Adrenal gland (tissue), 12 donors: ENCODE results near the gene ADPRHL1. TPM values are rescaled to one million over a fixed set of nuclear protein-coding genes. Genes with fewer than 3 reads are reported as not detected.

Experiments
- DNase-seq, 7 donors: peaks; one replicate each; pipeline ENCODE4 v3.0.0-alpha.2; 2019 to 2020
- H3K27ac ChIP-seq, 5 donors: fragments of 200-600 bp; sonication (generic) in 4 of 5; 1 replicate in 3 of 5; 2 replicates in 2 of 5; pipeline versions ENCODE4 v1.5.1 to v1.8.0; 2016 to 2020; ENCODE audit warnings: mild to moderate bottlenecking in 1 of 5
- H3K27me3 ChIP-seq: fragments of 200-600 bp; 2 replicates; pipeline ENCODE4 v1.8.0; 2021
- H3K36me3 ChIP-seq, 2 donors: fragments of 200-600 bp; replicated peaks in 1 of 2; 1 replicate in 1 of 2; 2 replicates in 1 of 2; pipeline versions ENCODE4 v1.5.1 to v1.8.0; 2018 to 2022
- H3K4me1 ChIP-seq, 2 donors: fragments of 200-600 bp; replicated peaks in 1 of 2; 1 replicate in 1 of 2; 2 replicates in 1 of 2; pipeline versions ENCODE4 v1.5.1 to v1.8.0; 2018 to 2021
- H3K4me3 ChIP-seq, 4 donors: fragments of 200-600 bp; sonication (generic) in 3 of 4; one replicate each; pipeline ENCODE4 v1.5.1; 2016 to 2018
- H3K9me3 ChIP-seq, 3 donors: fragments of 200-600 bp; sonication (generic) in 1 of 3; replicated peaks in 1 of 3; 1 replicate in 2 of 3; 2 replicates in 1 of 3; pipeline versions ENCODE4 v1.5.1 to v1.8.0; 2016 to 2021
- CTCF ChIP-seq, 6 experiments: fragments of 450-650 bp in 4 of 6; fragments of 200-600 bp in 2 of 6; sonication (generic) in 1 of 6; IDR thresholded peaks; 1 replicate in 5 of 6; 2 replicates in 1 of 6; pipeline versions ENCODE4 v1.5.1 to v1.8.0; 2016 to 2021; ENCODE audit warnings: antibody characterized with exemption in 6 of 6, mild to moderate bottlenecking in 2 of 6, moderate library complexity in 1 of 6
- POLR2A ChIP-seq, 2 donors: fragments of 450-650 bp; IDR thresholded peaks; one replicate each; pipeline ENCODE4 v1.6.1; 2017; ENCODE audit warnings: antibody characterized with exemption in 2 of 2, mild to moderate bottlenecking in 2 of 2, moderate library complexity in 1 of 2
- WGBS, 4 donors: extraction: QIAGEN DNeasy Blood & Tissue Kit in 2 of 4; methylation state at CpG; one replicate each; pipeline versions ENCODE4 v1.1.5 to v1.1.7; 2013 to 2017; 5-methylcytosine and 5-hydroxymethylcytosine counted together
- intact Hi-C, 2 donors: fragments of 100-400 bp; cut with DNase I; formaldehyde crosslinking; loops; one replicate each; pipeline versions ENCODE4 v1.14.1 to v1.15.0; 2022 to 2023
- polyA plus RNA-seq, 3 donors: library from polyadenylated mRNA; stranded (reverse); fragments of 200-250 nt in 2 of 3; fragments of 350-450 nt in 1 of 3; fragmentation: Illumina TruSeq in 1 of 3; extraction: RNeasy Lipid Tissue Mini Kit (QIAGEN cat#74804) in 1 of 3; gene quantifications; one replicate each; pipeline ENCODE4 v1.2.3, GENCODE V29; 2013 to 2014
- total RNA-seq, 9 donors: library from RNA; depleted of rRNA in 4 of 9; stranded (reverse); fragments of >200 nt in 4 of 9; fragments of 120-200 nt in 1 of 9; fragmentation: NEBNext Ultra II Directional in 1 of 9; extraction: Animal tissue kit (Norgen Biotek cat#: 25700) in 1 of 9; gene quantifications; one replicate each; pipeline versions ENCODE4 v1.1.0 to v1.2.4, GENCODE V29; 2013 to 2023
- donor health status: healthy with polysubstance abuse.
- donor health status: Bipolar disorder and iron deficiency.
- donor health status: DM: yes; HTN: yes; CAD: no.
- donor health status: DM: no; HTN: no; CAD: no.
- donor health status: DM: no; HTN: no; CAD: no.
- donor health status: DM: yes; HTN: yes; CAD: no.

The ADPRHL1 gene
- total and polyA plus RNA-seq, 12 donors = 2.0 to 14.2 (median 4.0) TPM

GRCh38 chr13:113489549-113490495, 36.5 kb upstream of the ADPRHL1 start:
- DNase-seq = peak in 6 of 7 donors; percentile 29 to 63 (median 48)
- intact Hi-C loops = no loop called here
- H3K9me3 ChIP-seq = no peaks in the 10 kb centered on the region
- TF ChIP-seq CTCF (IDR thresholded peaks at IDR 0.05) = no peak
- TF ChIP-seq POLR2A (IDR thresholded peaks at IDR 0.05) = no peak
- H3K4me3 ChIP-seq = peak overlapping the region; percentile 8 to 95 (median 46)
- no peaks in the 10 kb centered on the region for H3K27me3 ChIP-seq
- WGBS, 4 donors = 4 to 17% (median 9%) methylated on average over 15 to 54 of the region's 54 CpGs
- peak overlapping the region in 4 of 5 donors; percentile 68 to 94 (median 84) for H3K27ac ChIP-seq
- peaks cover 29 to 51% of the 10 kb centered on the region in 2 donors for H3K4me1 ChIP-seq
- no peaks in the 10 kb centered on the region for H3K36me3 ChIP-seq

GRCh38 chr13:113489171-113489548, 35.9 kb upstream of the ADPRHL1 start:
- Histone ChIP-seq H3K4me1 (peaks cover 29 to 46% of the 10 kb centered on the region in 2 donors), H3K27ac (peak overlapping the region in 1 of 5 donors; percentile 90)

GRCh38 chr13:113488283-113488682, 35.0 kb upstream of the ADPRHL1 start:
- Histone ChIP-seq H3K4me1 (peaks cover 24 to 37% of the 10 kb centered on the region in 2 donors), H3K9me3 (no peaks in the 10 kb centered on the region), H3K36me3 (no peaks in the 10 kb centered on the region), H3K27ac (peak overlapping the region in 1 of 5 donors; percentile 90), H3K27me3 (no peaks in the 10 kb centered on the region), H3K4me3 (no peak overlapping the region)
- WGBS, 4 donors = 87 to 95% (median 88%) methylated on average over 3 of the region's 3 CpGs
- TF ChIP-seq CTCF (IDR thresholded peaks at IDR 0.05) (no peak), POLR2A (IDR thresholded peaks at IDR 0.05) (no peak)
- intact Hi-C loops = no loop called here
- DNase-seq = no peak

More at GRCh38 chr13:113489171-113489548, 35.9 kb upstream of the ADPRHL1 start:
- Histone ChIP-seq H3K36me3 (no peaks in the 10 kb centered on the region), H3K4me3 (peak overlapping the region in 1 of 4 donors; percentile 95), H3K27me3 (no peaks in the 10 kb centered on the region), H3K9me3 (no peaks in the 10 kb centered on the region)
- no peak for TF ChIP-seq POLR2A (IDR thresholded peaks at IDR 0.05)
- TF ChIP-seq CTCF (IDR thresholded peaks at IDR 0.05) = no peak
- peak in 2 of 7 donors; percentile 19 to 53 for DNase-seq
- 41 to 50% (median 45%) methylated on average over 8 of the region's 8 CpGs for WGBS, 4 donors
- intact Hi-C loops = no loop called here

GRCh38 chr13:113486698-113487097, 33.4 kb upstream of the ADPRHL1 start:
- intact Hi-C loops = no loop called here
- H3K4me1 ChIP-seq = peaks cover 13 to 28% of the 10 kb centered on the region in 2 donors

More at GRCh38 chr13:113486698-113487097, 33.4 kb upstream of the ADPRHL1 start:
- no peaks in the 10 kb centered on the region for H3K9me3 ChIP-seq
- 71 to 84% (median 82%) methylated on average over 4 of the region's 4 CpGs for WGBS, 4 donors
- H3K27me3 ChIP-seq = no peaks in the 10 kb centered on the region
- no peak overlapping the region for H3K4me3 ChIP-seq
- peak overlapping the region in 1 of 5 donors; percentile 7 for H3K27ac ChIP-seq
- TF ChIP-seq POLR2A (IDR thresholded peaks at IDR 0.05) (no peak), CTCF (IDR thresholded peaks at IDR 0.05) (no peak)
- DNase-seq = peak in 1 of 7 donors; percentile 55
- H3K36me3 ChIP-seq = no peaks in the 10 kb centered on the region
